HepG2 (cell line): ENCODE measurements around the gene COX4I1. TPM values are rescaled to one million over a fixed set of nuclear protein-coding genes. Genes with fewer than 3 reads are reported as not detected.

Experiments
- MYC ChIP-seq: sonication (generic); formaldehyde crosslinking; IDR thresholded peaks from 2 replicates; pipeline ENCODE4 v1.9.0; 2021; ENCODE audit warnings: missing genetic modification reagents, borderline replicate concordance
- SIX4 ChIP-seq: sonication (generic); formaldehyde crosslinking; IDR thresholded peaks from 2 replicates; pipeline ENCODE4 v1.4.0; 2020; ENCODE audit warnings: missing genetic modification reagents
- polyA plus RNA-seq, 8 experiments: library from polyadenylated mRNA; depleted of rRNA in 3 of 8; stranded (reverse) in 7 of 8; unstranded in 1 of 8; fragments of >200 nt; fragmentation: Illumina TruSeq in 4 of 8; extraction: Trizol in 4 of 8; gene quantifications; 2 replicates each; pipeline versions ENCODE4 v1.2.1 to v1.2.3, GENCODE V29; 2011 to 2016; ENCODE audit warnings: low read depth in 4 of 8, missing spikeins in 1 of 8, mixed read lengths in 1 of 8; ENCODE audit not compliant: insufficient read depth in 1 of 8
- total RNA-seq, 5 experiments: library from RNA; depleted of rRNA; stranded (reverse); fragments of >200 nt; fragmentation: Illumina TruSeq; extraction: Trizol; gene quantifications; 2 replicates each; pipeline ENCODE4 v1.2.3, GENCODE V29; 2016; ENCODE audit warnings: low read depth in 1 of 5
- TF ChIP-seq, protein P1 (sequence below), 2 experiments: fragments of 450-650 bp in 1 of 2; sonication (generic) in 1 of 2; formaldehyde crosslinking in 1 of 2; IDR thresholded peaks; 2 replicates each; pipeline versions ENCODE4 v1.6.1 to v1.8.0; 2016 to 2022; ENCODE audit warnings: antibody characterized with exemption in 1 of 2, mild to moderate bottlenecking in 1 of 2, missing genetic modification reagents in 1 of 2

COX4I1 gene
- total and polyA plus RNA-seq, 2 of the 13 experiments (the other 11 are each of a cell fraction or from before 2014, with no cell fraction given): 658 to 902 TPM

DNA sequence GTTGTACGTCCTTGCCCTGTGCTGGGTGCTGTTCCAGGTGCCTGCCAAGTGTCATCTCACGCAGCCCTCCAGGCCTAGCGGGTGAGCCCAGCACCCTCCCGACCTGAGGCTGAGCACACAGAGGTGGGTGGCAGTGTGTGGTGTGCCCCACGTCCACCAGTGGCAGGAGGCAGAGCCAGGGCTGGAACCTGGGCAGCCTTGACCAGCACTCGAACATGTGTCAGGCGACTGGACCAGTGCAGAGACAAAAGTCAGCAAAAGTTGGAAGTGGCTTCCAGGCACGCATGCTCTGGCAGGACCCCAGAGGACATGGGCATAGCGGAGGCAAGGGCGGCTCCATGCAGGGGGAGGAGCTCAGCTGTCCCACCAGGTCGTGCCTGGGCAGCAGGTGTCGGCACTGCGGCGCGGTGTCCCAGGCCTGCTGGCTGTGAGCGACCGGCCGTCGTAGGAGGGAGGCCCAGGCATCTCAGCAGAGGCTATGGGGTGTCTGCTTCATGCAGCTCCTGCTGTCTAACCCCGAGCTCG lies 35.8 kb downstream of the COX4I1 start (continued):
- TF ChIP-seq, protein P1, sequence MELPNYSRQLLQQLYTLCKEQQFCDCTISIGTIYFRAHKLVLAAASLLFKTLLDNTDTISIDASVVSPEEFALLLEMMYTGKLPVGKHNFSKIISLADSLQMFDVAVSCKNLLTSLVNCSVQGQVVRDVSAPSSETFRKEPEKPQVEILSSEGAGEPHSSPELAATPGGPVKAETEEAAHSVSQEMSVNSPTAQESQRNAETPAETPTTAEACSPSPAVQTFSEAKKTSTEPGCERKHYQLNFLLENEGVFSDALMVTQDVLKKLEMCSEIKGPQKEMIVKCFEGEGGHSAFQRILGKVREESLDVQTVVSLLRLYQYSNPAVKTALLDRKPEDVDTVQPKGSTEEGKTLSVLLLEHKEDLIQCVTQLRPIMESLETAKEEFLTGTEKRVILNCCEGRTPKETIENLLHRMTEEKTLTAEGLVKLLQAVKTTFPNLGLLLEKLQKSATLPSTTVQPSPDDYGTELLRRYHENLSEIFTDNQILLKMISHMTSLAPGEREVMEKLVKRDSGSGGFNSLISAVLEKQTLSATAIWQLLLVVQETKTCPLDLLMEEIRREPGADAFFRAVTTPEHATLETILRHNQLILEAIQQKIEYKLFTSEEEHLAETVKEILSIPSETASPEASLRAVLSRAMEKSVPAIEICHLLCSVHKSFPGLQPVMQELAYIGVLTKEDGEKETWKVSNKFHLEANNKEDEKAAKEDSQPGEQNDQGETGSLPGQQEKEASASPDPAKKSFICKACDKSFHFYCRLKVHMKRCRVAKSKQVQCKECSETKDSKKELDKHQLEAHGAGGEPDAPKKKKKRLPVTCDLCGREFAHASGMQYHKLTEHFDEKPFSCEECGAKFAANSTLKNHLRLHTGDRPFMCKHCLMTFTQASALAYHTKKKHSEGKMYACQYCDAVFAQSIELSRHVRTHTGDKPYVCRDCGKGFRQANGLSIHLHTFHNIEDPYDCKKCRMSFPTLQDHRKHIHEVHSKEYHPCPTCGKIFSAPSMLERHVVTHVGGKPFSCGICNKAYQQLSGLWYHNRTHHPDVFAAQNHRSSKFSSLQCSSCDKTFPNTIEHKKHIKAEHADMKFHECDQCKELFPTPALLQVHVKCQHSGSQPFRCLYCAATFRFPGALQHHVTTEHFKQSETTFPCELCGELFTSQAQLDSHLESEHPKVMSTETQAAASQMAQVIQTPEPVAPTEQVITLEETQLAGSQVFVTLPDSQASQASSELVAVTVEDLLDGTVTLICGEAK (IDR thresholded peaks at IDR 0.05): no peak
- TF ChIP-seq, protein P1 (CRISPR knock-in tag; IDR thresholded peaks at IDR 0.05): no peak
- TF ChIP-seq SIX4 (CRISPR knock-in tag): no peak
- no peak for TF ChIP-seq MYC (CRISPR knock-in tag)
